NCI-H1105 treated with DMSO at 0.1 percent for 48 hours (cell line): ENCODE results near the gene SPECC1L.
A peak's percentile ranks its signal among the peaks of the same experiment; 100 is the strongest.
"Not testable (repeated sequence)": the region's sequence is repeated elsewhere in the genome, so short reads cannot be mapped to it uniquely, and the experiment has no call there.

Source experiments
- DNase-seq: peaks from one replicate; lab custom pipeline; 2025; lab: John Stamatoyannopoulos, UW

SPECC1L gene

DNA sequence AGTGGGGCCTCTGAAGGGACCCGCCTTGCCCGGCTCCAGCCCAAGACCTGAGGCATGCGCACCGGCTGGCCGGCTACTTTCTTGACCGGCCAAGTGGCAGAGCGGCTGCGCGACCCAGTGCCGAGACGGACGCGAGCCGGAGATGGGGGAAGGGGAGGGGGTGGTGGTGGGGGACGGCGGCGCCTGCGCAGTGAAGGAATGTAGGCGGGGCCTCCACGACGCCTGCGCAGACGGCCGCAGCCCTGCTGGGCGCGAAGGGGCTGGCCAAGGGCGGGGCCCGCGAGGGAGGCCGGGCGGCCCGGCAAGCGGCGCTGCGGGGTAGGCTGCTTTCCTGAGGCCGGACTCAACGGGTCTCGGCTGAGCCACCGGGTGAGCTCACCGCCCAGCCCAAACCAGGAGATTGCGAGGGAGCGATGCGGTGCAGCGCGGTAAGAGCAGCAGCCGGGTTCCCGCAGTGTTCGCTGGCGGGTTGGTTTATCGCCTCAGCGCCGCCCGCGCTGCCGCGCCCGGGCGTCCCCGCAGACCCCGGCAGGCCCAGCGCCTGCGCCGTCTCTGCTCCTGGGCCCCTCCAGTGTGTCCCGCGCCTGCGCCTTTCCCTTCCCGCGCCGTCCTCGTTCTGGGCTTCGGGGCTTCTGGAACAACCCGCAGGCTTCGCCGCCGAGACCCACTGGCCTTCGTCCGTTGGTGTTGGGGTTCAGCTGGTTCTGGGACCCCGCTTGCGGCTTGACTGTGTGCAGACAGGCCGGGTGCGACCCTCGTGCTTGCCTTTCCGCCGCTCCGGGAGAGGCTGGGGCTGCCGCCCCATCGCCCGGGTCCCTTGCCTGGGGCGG is at the start of gene SPECC1L:
SPECC1L (plus strand) TSS at position 276 of the 830 bp plus-strand sequence. CDS start 31,401 bp downstream, outside the sequence.
- peak; percentile 80 for DNase-seq

DNA sequence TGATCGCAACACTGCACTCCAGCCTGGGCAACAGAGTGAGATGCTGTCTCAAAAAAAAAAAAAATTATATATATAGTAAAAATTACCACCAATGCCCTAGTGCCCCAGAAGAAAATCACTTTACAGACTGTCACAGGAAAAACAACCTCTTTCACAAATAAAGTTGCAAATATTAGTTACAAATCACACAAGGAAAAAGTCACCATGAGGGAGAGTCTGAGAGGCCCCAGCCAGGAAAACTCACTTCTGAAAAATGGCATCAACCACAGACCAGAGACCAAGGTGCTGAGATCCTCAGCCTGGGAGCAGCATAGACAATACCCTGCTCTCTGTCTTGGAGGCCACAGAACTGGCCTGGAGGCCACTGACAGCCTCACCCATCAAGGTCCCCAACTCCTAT is 46.2 kb upstream of the SPECC1L start:
- DNase-seq = no peak

DNA sequence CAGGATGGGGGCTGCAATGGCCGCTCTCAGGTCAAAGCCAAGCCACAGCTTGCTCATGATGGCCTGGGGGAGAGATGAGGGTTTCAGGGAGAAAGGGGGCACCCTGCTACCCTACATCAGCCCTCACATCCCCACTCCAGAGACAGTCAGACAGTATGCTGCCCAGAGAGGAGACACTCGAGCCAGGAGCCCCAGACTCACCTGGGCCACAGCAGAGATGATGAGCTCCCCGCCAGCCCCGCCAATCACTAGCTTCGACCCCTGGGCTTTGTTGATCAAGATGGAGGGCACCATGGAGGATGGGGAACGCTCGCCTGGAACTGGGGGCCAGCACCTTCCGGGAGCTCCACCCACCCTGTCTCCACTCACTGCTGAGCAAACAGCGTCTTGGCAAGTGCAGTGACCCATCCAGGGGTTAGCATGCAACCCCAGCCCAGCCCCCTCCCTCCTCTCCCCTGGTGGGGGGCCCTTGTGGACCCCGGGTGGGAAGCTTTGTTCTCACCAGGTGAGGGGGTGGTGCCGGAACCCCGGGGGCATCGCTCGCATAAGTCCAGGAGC is 45.5 kb upstream of the SPECC1L start:
- DNase-seq = no peak

- no peak for DNase-seq
Observed at GRCh38 chr22:24225951-24226350, 44.7 kb upstream of the SPECC1L start.

- no peak for DNase-seq
Observed at GRCh38 chr22:24230911-24231656, 39.5 kb upstream of the SPECC1L start.

DNA sequence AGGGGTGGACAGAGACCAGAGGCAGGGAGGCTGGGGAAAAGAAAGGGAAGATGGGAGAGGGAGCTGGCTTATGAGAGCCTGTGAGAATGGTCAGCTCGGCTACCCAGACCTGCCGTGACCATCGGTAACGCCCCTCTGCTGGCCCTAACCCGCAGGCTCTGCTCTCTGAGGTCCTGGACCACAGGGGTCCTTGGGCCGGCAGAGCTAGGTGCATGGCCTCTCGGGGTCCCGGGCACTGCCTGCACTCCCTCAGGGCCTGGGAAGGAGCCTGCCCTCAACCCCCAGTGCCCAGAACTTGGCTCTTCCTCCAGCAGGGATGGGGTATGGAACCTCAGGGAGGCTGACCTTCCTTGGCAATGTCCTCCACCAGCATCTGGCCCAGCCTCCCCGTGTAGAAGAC is 38.9 kb upstream of the SPECC1L start:
- no peak for DNase-seq

GRCh38 chr22:24232124-24232523 is 38.5 kb upstream of the SPECC1L start:
- no peak for DNase-seq

DNA sequence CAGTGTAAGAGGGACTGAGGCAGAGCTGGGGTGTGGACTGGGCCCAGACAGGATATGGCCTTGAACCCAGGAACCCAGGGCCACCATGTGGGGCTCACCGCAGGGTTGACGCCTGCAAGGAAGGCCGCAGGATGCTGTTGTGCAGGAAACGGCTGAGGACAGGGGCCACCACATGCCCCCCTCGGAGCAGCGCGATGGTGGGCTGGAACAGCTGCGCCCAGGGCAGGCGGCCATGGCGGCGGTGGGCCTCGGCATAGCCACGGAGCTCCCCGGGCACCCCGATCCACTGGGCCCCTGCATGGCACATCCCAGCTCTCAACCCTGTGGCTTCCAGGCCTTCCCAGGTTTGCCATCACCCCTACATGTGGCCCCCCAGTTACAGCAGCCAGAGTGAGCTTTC is 37.9 kb upstream of the SPECC1L start:
- DNase-seq = no peak

DNA sequence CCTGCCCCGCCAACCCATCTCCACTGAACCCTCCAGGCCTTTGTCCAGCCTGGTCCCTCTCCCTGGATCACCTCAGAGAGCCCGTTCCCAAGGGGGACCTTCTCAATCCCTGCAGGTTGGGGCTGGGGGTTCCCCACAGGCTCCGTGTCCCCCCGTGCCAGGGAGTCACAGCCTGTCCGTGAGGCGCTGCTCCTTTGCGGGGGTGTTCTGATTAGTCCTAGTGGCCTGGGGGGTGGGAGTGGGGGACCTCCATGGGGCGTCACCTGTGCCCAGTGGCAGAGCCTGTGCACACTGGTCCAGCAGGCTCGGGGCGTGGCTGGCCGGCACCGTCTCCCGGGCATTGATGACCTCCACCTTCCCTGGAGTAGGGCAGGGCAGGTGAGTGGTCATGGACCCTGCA is 37.4 kb upstream of the SPECC1L start:
- no peak for DNase-seq

DNA sequence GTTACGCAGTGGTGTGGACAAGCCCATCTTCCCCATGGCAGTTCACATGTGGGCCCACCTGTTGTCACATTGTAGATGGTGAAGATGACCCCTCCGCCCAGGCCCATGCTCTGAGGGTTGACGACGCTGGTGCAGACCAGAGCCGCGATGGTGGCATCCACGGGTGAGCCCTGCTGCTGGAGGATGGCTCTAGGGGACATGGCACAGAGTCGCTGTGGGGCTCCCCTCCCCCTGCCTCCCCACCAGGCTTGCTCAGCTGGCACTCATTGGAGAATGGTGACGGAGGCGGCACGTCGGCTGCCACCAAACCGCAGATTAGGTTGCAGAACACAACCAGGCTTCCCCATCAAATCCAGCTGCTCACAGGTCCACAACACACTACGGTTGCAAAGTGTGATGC is 36.8 kb upstream of the SPECC1L start:
- DNase-seq = no peak

DNA sequence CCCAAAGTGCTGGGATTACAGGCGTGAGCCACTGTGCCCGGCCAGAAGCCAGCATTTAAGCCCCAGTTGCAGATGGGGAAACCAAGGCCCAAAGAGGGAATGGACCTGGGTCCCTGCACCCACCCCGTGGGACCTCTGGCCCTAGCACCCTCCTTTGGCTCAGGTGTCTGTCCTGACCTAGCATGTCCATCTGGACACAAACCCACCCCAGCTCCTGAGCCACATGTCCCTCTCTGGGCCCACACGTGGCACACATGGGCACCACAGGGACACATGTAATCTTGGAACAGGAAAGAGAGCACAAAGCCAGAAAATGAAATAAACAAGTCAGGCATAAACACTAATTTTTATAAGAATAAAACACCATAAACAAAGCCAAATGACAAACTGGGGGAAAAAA is 35.3 kb upstream of the SPECC1L start:
- no peak for DNase-seq

DNA sequence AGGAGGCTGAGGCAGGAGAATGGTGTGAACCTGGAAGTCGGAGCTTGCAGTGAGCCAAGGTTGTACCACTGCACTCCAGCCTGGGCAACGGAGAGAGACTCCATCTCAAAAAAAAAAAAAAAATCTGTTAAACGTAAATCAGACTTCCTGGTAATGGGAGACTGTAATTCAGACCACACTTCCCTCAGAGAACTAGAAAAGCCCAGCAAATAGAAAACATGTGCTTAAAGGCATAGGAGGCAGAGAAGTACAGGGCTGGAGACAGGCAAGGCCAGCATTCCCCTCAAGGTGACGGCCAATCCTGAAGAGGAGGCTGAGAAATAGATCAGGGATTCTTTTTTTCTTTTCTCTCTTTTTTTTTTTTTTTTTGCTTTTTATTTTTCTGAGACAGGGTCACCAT is 34.0 kb upstream of the SPECC1L start:
- no peak for DNase-seq

GRCh38 chr22:24238101-24238694 is 32.4 kb upstream of the SPECC1L start:
- DNase-seq = not testable (repeated sequence)

DNA sequence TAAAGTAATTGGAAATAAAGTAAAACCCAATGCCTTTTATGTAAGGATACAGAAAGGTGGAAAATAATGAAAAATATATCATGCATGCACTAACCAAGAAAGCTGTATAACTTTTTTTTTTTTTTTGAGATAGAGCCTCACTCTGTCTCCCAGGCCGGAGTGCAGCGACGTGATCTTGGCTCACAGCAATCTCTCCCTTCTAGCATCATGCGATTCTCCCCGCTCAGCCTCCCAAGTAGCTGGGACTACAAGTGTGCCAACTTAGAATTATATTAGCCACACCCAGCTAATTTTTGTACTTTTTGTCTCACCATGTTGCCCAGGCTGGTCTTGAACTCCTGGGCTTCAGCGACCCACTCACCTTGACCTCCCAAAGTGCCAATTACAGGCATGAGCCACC is 30.2 kb upstream of the SPECC1L start:
- DNase-seq = no peak

DNA sequence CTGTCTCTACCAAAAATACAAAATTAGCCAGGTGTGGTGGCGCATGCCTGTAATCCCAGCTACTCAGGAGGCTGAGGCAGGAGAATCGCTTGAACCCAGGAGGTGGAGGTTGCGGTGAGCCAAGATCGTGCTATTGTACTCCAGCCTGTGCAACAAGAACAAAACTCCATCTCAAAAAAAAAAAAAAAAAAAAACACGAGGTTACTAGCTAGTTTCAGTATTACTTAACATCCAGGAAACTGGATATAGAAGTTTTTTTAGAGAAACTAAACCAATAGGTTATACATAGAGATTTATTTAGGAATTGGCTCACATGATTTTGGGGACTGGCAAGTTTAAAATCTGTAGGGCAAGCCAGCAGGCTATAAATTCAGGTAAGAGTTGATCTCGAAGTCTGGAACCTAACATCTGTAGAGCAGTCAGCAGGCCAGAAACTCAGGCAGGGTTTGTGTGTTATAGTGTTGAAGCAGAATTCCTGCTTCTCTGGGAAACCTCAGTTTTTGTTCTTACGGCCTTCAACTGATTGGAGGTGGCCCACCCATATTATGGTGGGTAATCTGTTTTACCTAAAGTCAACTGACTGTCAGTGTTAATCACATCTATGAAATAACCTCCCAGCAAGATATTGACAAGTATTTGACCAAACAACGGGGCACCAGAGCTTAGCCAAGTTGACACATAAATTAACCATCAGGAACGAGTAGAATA is 29.5 kb upstream of the SPECC1L start:
- not testable (repeated sequence) for DNase-seq

GRCh38 chr22:24243417-24243816 is 27.2 kb upstream of the SPECC1L start:
- not testable (repeated sequence) for DNase-seq

DNA sequence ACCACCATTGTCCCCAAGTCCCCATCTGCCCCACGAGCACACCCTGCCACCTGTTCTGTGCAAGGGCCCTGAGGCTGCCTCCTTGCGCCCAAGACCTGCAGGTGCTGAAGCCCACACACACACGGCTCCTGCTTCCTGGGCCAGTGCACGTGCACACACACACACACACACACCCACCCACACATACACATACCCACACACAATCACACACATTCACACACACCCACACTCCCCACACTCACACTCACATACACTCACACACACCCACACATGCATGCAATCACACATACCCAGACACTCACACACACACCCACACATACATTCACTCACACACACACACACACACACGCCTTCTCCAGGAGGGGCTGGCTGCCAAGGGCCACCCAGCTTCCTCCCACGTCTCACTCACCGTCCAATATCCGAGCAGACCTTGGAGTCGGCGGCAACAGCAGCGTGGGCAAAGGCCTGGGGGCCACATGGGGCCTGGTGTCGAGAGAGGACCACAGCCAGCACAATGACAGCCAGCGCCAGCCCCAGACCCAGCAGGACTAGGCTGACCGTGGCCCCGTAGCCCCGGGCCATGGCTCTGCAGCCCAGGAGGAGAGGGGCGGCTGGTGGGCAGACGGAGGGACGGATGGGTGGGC is 26.4 kb upstream of the SPECC1L start:
- no peak for DNase-seq

DNA sequence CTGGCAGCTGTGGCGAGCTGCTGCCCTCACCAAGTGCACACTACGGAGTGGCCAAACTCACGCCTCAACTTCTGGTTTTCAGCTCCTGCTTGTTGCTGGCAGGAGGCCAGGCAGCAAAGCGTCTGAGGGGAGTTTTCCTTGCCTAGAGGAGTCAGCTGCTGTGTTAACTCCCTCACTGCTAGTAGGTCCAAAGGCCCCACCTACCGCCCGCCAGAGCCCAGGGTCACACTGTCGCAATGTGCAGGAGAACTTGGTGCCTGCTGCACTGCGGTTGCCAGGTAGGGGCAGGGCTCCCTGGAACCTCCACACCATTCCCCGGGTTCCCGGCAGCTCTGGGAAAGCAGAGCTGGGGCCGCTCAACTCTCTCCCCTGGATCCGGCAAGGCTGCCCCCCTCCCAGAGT is 25.6 kb upstream of the SPECC1L start, which contains the start of gene GGT5:
GGT5 (minus strand) TSS at position 53 of the 402 bp plus-strand sequence. CDS start 357 bp downstream, outside the sequence.
- DNase-seq = not testable (repeated sequence)

DNA sequence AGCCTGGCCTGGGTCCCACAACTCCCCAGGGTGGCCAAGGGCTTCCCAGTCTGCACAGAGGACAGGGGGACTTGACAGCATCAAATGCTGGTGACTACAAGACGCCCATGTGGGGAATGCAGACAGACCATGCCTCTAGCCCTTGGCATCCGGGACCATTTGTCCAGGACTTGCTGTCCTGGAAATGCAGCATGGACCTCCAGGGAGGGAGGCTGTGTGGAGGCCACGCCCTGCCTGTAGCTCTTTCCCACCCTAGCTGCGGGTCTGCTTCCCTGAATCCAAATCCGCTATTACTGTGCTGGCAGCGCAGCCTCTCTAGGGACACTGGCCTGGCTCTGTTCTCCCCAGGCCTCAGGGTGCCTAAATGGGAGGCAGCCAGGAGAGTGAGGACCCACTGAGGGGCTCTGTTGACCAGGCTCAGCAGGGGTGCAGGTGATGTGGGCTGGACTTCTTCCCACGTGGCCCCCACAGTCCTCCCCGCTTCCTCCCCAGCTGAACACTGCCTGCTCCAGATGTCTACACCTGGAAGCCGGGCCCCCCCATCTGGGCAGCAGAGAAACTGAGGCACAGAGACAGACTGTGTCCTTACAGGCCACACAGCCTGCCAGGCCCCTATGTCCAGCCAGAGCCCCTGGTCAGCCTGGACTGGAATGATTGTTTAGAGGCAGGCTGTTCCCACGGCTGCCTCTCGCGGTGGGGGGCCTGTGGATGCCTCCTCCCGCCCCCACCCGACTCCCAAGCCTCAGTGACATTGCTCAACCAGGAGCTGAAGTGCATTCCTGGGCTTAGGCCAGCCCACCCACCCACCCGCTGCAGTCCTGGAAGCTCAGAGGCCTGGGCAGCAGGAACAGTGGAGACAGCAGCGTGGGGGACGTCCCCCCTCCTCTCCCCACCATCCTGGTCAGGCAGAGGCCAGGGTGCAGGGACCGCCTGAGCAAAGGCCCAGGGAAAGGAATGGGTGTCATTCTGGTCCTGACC is 24.8 kb upstream of the SPECC1L start:
- not testable (repeated sequence) for DNase-seq

- DNase-seq = no peak
Observed at GRCh38 chr22:24247011-24247507, 23.6 kb upstream of the SPECC1L start.
